SU-DHL-6 (cell line): ENCODE data around the gene PDCD1LG2.

Experiments used
- H2AFZ ChIP-seq: fragments of 200-600 bp; sonication (generic); 2 replicates; pipeline ENCODE4 v1.6.1; 2014; ENCODE audit warnings: low read depth, mild to moderate bottlenecking, moderate library complexity, mixed read lengths, antibody characterized with exemption, low read length; ENCODE audit not compliant: severe bottlenecking
- H3F3A ChIP-seq: fragments of 200-600 bp; shearing (Covaris generic); 2 replicates; pipeline ENCODE4 v1.6.0; 2016; ENCODE audit warnings: antibody characterized with exemption, mild to moderate bottlenecking; ENCODE audit not compliant: insufficient read depth
- H3K27ac ChIP-seq: fragments of 200-600 bp; sonication (generic); 2 replicates; pipeline ENCODE4 v1.5.1; 2016; ENCODE audit warnings: low read depth, mild to moderate bottlenecking, low read length, moderate library complexity, mixed read lengths
- H3K27me3 ChIP-seq: fragments of 200-600 bp; sonication (generic), shearing (Covaris generic); 2 replicates; pipeline ENCODE4 v1.6.0; 2014; ENCODE audit warnings: mild to moderate bottlenecking, low read length
- H3K36me3 ChIP-seq: fragments of 200-600 bp; sonication (generic); 2 replicates; pipeline ENCODE4 v1.6.1; 2014; ENCODE audit warnings: mild to moderate bottlenecking, low read length, mixed read lengths
- H3K4me2 ChIP-seq: fragments of 300-600, 200-600 bp; shearing (Covaris generic), sonication (generic); 2 replicates; pipeline ENCODE4 v1.6.0; 2014; ENCODE audit warnings: low read length, low read depth, mild to moderate bottlenecking; ENCODE audit not compliant: poor library complexity, severe bottlenecking
- H3K4me3 ChIP-seq: fragments of 200-600 bp; sonication (generic); 2 replicates; pipeline ENCODE4 v1.5.1; 2014; ENCODE audit warnings: antibody characterized with exemption, low read length, mild to moderate bottlenecking, mixed read lengths; ENCODE audit not compliant: insufficient read depth, poor library complexity, severe bottlenecking
- H3K79me2 ChIP-seq: fragments of 200-600 bp; sonication (generic); 2 replicates; pipeline ENCODE4 v1.6.1; 2014; ENCODE audit warnings: mild to moderate bottlenecking, low read length, moderate library complexity; ENCODE audit not compliant: insufficient read depth
- H3K9ac ChIP-seq: fragments of 200-600 bp; sonication (generic); 2 replicates; pipeline ENCODE4 v1.7.0; 2014; ENCODE audit warnings: mild to moderate bottlenecking, low read length
- H3K9me2 ChIP-seq: fragments of 200-600 bp; sonication (generic); replicated peaks from 2 replicates; pipeline ENCODE4 v1.6.1; 2014; ENCODE audit warnings: low read length; ENCODE audit not compliant: insufficient read depth
- H3K9me3 ChIP-seq: fragments of 200-600 bp; sonication (generic); 2 replicates; pipeline ENCODE4 v1.6.1; 2014; ENCODE audit warnings: low read length, mixed read lengths; ENCODE audit not compliant: insufficient read depth
- H4K20me1 ChIP-seq: fragments of 200-600 bp; sonication (generic); 2 replicates; pipeline ENCODE4 v1.6.1; 2014; ENCODE audit warnings: low read depth, mild to moderate bottlenecking, antibody characterized with exemption, low read length, moderate library complexity, mixed read lengths
- EZH2phosphoT487 ChIP-seq: fragments of 200-600 bp; sonication (generic), shearing (Covaris generic); conservative IDR thresholded peaks from 2 replicates; pipeline ENCODE4 v1.6.1; 2018; ENCODE audit warnings: mild to moderate bottlenecking, antibody characterized with exemption, low read length, moderate library complexity, mixed read lengths
- TF ChIP-seq, protein P1 (sequence below): fragments of 200-600 bp; sonication (generic); IDR thresholded peaks from one replicate; pipeline ENCODE4 v1.5.1; 2017; ENCODE audit warnings: antibody characterized with exemption, mild to moderate bottlenecking, low read length, moderate library complexity; ENCODE audit not compliant: insufficient read depth, poor library complexity, severe bottlenecking

PDCD1LG2 gene

DNA sequence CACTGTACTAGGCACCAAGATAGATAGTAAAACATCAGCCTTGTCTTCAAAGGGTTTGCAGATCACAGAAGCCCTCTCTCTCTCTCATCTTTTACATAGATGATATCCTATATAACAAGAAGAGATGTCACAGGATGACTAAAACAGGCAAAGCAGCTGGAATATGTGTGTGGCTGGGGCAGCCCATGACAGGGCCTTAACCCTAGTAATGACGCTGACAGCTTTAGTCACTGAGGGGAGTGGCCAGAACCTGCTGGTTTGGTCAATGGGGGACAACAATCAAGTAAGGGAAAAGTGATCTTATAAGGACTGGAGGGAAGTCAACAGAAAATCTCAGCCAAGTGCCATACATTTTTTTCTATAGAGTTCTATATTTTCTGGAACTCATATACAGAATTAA is 76.7 kb downstream of the PDCD1LG2 start:
- H3K27ac ChIP-seq, result peak overlapping the region; percentile 37

DNA sequence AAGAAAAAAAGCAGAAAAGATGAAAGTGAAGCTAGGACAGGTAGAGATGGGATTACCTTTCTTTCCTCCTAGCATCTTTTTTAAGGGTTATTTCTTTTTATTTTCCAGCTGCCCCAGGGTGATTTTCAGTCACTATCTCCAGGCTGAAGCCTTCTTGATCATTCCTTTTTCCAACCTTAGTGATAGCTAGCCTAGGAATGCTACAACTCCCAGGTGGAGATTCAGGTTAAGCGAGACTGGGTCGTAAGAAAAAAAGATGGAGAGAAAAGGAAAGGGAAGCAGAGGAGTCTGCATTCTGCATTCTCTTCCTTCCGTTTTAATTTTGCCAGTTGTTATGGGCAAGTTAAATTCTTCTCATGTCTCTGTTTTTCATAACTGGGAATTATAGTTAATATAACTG is 81.9 kb downstream of the PDCD1LG2 start:
- no peaks in the 10 kb centered on the region for H3K9me2 ChIP-seq
- no peaks in the 10 kb centered on the region for H4K20me1 ChIP-seq
- H3F3A ChIP-seq, result peaks cover 14% of the 10 kb centered on the region; the same call in 1 of the 2 replicates
- H2AFZ ChIP-seq, result no peak overlapping the region
- no peaks in the 10 kb centered on the region for H3K27me3 ChIP-seq
- H3K36me3 ChIP-seq, result no peaks in the 10 kb centered on the region
- no peaks in the 10 kb centered on the region for H3K9me3 ChIP-seq
- H3K9ac ChIP-seq, result no peak overlapping the region
- TF ChIP-seq, protein P1, sequence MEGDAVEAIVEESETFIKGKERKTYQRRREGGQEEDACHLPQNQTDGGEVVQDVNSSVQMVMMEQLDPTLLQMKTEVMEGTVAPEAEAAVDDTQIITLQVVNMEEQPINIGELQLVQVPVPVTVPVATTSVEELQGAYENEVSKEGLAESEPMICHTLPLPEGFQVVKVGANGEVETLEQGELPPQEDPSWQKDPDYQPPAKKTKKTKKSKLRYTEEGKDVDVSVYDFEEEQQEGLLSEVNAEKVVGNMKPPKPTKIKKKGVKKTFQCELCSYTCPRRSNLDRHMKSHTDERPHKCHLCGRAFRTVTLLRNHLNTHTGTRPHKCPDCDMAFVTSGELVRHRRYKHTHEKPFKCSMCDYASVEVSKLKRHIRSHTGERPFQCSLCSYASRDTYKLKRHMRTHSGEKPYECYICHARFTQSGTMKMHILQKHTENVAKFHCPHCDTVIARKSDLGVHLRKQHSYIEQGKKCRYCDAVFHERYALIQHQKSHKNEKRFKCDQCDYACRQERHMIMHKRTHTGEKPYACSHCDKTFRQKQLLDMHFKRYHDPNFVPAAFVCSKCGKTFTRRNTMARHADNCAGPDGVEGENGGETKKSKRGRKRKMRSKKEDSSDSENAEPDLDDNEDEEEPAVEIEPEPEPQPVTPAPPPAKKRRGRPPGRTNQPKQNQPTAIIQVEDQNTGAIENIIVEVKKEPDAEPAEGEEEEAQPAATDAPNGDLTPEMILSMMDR, result no peak
- TF ChIP-seq EZH2phosphoT487, result no peak
- H3K79me2 ChIP-seq, result no peaks in the 10 kb centered on the region
- H3K4me2 ChIP-seq, result no peak overlapping the region
- no peak overlapping the region for H3K27ac ChIP-seq
- no peak overlapping the region for H3K4me3 ChIP-seq

More for the DNA sequence above, 76.7 kb downstream of the PDCD1LG2 start:
- no peaks in the 10 kb centered on the region for H3K79me2 ChIP-seq
- H3K9me3 ChIP-seq, result no peaks in the 10 kb centered on the region
- H3F3A ChIP-seq, result 0 out of 2 replicates have a peak, but pooled peaks cover 3% of the 10 kb centered on the region
- no peaks in the 10 kb centered on the region for H4K20me1 ChIP-seq
- H3K4me2 ChIP-seq, result peak overlapping the region; percentile 13
- no peak overlapping the region for H2AFZ ChIP-seq
- H3K36me3 ChIP-seq, result no peaks in the 10 kb centered on the region
- H3K27me3 ChIP-seq, result no peaks in the 10 kb centered on the region
- H3K4me3 ChIP-seq, result no peak overlapping the region
- no peak for TF ChIP-seq EZH2phosphoT487
- TF ChIP-seq, protein P1, result no peak
- no peaks in the 10 kb centered on the region for H3K9me2 ChIP-seq
- peak overlapping the region; percentile 2; the same call in 1 of the 2 replicates for H3K9ac ChIP-seq

DNA sequence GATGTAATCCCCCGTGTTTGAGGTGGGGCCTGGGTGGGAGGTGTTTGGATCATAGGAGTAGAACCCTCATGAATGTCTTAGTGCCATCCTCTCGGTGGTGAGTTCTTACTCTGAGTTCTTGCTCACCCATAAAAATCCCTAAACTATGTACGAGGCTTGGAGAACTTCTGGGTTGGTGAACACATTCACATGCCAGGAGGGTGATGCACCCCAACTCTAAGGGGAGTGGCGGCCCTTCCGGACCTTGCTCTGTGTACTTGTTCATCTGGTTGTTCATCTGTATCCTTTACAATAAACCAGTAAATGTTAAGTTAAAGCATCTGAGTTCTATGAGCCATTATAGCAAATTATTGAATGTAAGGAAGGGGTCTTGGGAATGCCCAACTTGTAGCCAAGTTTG is 82.6 kb downstream of the PDCD1LG2 start:
- no peaks in the 10 kb centered on the region for H4K20me1 ChIP-seq
- no peak overlapping the region for H3K27ac ChIP-seq
- no peak overlapping the region for H2AFZ ChIP-seq
- H3F3A ChIP-seq, result peaks cover 14% of the 10 kb centered on the region; the same call in 1 of the 2 replicates
- no peaks in the 10 kb centered on the region for H3K27me3 ChIP-seq
- no peak overlapping the region for H3K4me3 ChIP-seq
- no peaks in the 10 kb centered on the region for H3K9me3 ChIP-seq
- no peaks in the 10 kb centered on the region for H3K79me2 ChIP-seq
- H3K36me3 ChIP-seq, result no peaks in the 10 kb centered on the region
- no peaks in the 10 kb centered on the region for H3K9me2 ChIP-seq
- H3K9ac ChIP-seq, result no peak overlapping the region
- TF ChIP-seq, protein P1, result no peak
- TF ChIP-seq EZH2phosphoT487, result no peak
- no peak overlapping the region for H3K4me2 ChIP-seq
